Nucleus accumbens (tissue), 56 donors: ENCODE data around the gene SERPINB2.
"Not testable (repeated sequence)": the region's sequence is repeated elsewhere in the genome, so short reads cannot be mapped to it uniquely, and the experiment has no call there.

Experiments used
- DNase-seq, 56 donors: peaks; one replicate each; lab custom pipeline; 2025; lab: John Stamatoyannopoulos, UW

SERPINB2 gene

GRCh38 chr18:63930773-63931354 is 43.4 kb downstream of the SERPINB2 start:
- no peak for DNase-seq

DNA sequence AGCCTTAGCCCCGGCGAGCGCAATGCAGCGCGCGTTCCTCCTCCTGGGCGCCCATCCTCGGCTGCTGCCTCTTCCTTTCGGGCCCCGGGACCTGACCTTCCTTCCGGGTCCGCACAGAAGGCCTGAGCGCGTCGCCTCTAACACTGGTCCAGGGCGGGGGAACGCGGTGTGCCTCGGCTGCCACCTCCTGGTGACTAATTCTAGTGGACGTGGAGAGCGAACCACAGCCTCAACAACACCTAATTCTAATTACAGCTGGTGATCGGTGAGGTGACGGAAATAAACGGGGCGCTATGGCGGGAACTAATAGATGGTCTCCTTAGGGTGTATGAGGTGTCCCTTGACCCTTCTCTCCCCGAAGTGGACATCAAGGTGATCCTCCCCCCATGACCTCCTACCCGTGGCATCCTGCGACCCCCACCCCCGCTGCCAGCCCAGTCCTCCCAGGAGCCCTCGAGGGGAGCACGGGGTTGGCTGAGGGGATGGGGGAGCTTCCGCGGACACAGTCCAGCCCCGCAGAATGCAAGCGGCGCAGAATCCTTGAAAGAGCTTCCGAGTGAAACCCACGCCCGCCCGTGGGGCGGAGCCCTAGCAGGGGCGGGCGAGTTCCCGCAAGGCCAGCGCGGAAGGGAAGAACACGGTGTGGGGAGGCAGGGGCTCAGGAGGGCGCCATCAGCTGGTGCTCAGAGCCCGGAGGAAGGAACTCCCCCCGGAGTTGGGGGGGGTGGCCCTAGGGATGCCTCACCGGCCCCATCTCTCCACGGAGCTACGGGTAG is 48.8 kb downstream of the SERPINB2 start:
- peak in 53 of 56 donors; percentile 2 to 84 (median 43) for DNase-seq

DNA sequence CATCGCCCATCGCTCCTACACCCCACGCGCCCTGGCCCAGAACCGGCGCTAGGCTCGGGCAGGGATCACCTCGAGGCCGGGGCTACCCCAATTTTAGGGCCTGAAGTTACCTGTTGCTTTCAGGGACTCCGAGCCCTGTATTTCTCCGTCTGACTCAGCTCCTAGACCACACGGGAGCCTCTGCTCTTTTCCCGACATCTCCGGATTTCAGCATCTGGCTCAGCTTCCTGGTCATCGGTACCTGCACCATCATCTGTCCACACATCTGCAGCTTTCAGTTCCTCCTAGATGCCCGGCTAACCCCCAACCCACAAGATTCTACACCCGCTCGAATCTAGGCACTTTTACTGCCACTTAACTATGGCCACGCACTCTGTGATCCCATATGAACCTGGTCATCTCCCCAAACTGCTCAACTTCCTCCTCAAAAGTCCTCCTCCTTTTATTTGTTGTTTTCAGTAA is 49.5 kb downstream of the SERPINB2 start:
- no peak for DNase-seq

GRCh38 chr18:63940008-63940407 is 52.5 kb downstream of the SERPINB2 start:
- DNase-seq, result no peak

DNA sequence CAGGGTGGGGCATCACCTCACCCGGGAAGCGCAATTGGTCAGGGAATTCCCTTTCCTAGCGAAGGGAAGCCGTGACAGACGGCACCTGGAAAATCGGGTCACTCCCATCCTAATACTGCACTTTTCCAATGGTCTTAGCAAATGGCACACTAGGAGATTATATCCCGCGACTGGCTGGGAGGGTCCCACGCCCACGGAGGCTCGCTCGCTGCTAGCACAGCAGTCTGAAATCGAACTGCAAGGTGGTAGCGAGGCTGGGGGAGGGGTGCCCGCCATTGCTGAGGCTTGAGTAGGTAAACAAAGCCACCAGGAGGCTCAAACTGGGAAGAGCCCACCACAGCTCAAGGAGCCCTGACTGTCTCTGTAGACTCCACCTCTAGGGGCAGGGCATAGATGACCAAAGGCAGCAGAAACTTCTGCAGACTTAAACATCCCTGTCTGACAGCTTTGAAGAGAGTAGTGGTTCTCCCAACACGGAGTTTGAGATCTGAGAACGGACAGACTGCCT is 53.1 kb downstream of the SERPINB2 start:
- DNase-seq, result not testable (repeated sequence)

GRCh38 chr18:63947051-63947790 is 59.7 kb downstream of the SERPINB2 start:
- no peak for DNase-seq

GRCh38 chr18:63949068-63949737 is 61.7 kb downstream of the SERPINB2 start, which contains the start of gene HMSD:
Gene HMSD (plus strand): TSS chr18:63949301. CDS start chr18:63953456, 4,155 bp downstream.
- peak in 40 of 56 donors; percentile 3 to 80 (median 36) for DNase-seq

GRCh38 chr18:63951302-63951705 is 63.8 kb downstream of the SERPINB2 start:
- no peak for DNase-seq
